Umbilical cord (tissue), 2 donors: ENCODE measurements around the gene OR4D2. TPM values are rescaled to one million over a fixed set of nuclear protein-coding genes. Genes with fewer than 3 reads are reported as not detected.

ENCODE experiments used
- DNase-seq: peaks from one replicate; pipeline ENCODE4 v3.0.0-alpha.2; 2015; ENCODE audit warnings: low spot score
- total RNA-seq: library from RNA; depleted of rRNA; stranded (reverse); fragments of >200 nt; gene quantifications from one replicate; pipeline ENCODE4 v1.2.3, GENCODE V29; 2014; ENCODE audit warnings: low replicate concordance; ENCODE audit not compliant: insufficient read depth

Gene OR4D2
- total RNA-seq, 1 donor from 2014 or later = 2.2 TPM

DNA sequence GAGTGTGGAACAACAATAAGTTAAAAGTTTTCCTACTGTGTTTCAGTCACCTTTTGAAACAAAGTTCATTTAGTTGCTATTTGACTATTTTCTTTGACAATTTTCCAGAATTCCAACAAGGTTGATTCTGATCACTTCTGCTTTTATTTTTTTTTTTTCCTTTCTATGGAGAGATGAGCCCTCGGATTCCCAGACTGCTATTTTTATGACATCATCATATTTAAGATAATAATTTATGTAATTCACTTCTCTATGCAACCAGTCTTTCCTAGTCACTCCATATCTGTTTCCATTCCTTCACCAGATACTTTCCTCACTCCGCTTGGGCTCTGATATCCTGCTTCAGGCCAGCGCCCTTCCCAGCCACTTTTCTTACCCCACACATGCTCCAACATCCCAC, 8.1 kb downstream of the OR4D2 start:
- no peak for DNase-seq

DNA sequence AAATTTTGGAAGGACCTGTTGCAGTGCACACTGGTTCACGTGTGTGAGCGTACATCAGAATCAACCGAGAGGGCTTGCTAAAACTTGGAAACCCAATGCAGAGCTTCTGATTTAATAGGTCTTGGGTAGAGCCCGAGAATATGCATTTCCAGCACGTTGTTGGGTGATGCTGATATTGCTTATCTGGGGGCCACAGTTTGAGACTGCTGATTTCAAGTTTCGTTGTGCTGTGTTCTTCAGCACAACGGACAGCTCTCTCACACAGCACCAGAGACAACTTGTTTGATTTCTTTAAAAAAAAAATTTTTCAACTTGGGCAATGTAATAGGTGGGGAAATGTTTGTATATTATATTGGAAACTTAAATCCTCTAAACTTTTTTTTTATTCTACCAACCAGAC, 9.4 kb downstream of the OR4D2 start:
- DNase-seq = no peak

DNA sequence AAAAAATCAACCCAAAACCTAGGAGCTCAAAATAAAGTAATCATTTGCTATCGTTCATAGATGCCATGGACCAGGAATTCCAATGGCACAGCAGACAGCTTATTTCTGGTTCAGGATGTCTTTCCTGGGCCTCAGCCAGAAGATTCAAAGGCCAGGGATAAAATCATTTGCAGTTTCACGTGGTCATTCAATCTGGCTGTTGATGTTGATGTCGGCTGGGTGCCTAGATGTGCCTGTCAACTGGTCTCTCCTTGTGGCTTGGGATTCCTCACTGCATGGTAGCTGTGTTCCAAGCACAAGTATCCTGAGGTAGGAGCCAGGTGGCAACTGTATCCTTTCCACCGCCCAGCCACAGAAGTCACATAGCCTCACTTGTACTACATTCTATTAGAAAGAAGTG, 15.0 kb downstream of the OR4D2 start:
- DNase-seq = no peak

DNA sequence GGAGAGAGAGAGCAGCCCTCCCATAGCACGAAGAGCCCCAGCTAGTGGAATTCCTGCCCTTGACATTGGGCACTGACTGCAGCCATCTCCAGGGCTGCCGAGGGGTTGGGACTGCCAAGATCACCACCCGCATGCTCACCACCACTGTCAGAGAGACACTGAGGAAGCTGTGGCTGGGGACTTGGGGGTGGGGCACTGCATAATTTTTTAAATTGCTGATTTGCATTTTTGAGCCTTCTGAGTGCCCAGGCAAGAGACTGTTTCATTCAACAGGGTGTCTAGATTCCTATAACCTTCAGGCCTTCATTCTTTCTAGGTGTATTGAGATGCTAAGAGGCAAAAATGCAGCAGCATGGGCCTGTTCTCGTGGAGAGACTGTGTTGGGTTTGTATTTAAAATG, 16.7 kb downstream of the OR4D2 start:
- no peak for DNase-seq

DNA sequence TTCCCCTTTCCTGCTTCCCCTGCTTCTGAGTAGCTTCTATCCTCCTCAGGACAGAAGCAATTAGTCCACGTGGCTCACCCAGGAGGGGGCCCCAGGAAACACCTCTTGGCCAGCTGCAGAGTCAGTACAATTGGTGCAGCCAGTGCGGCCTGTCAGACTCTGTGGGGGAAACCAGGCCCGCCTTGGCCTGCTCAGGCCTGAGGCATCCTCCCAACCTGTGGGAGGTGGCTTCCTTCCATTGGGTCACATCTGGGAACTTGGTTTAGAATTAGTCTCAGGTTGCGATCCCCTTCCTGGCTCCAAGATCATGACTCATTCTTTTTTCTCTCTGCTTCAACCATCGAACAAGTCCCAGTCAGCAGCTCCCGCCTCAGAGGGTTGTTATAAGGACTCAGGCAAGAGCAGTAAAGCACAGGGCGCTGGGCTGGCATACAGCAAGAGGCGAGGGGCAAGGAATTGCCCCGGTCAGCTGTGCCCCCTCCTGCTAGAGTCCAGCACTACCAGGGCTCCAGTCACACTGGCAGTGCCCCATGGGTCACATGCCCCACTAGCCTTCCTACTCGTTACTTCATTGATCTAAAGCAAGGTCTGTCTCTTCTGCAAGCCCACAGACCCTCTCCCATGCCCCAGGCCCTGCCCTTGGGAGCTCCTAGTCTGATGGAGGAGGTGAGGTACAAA, 17.7 kb downstream of the OR4D2 start:
- DNase-seq = no peak

DNA sequence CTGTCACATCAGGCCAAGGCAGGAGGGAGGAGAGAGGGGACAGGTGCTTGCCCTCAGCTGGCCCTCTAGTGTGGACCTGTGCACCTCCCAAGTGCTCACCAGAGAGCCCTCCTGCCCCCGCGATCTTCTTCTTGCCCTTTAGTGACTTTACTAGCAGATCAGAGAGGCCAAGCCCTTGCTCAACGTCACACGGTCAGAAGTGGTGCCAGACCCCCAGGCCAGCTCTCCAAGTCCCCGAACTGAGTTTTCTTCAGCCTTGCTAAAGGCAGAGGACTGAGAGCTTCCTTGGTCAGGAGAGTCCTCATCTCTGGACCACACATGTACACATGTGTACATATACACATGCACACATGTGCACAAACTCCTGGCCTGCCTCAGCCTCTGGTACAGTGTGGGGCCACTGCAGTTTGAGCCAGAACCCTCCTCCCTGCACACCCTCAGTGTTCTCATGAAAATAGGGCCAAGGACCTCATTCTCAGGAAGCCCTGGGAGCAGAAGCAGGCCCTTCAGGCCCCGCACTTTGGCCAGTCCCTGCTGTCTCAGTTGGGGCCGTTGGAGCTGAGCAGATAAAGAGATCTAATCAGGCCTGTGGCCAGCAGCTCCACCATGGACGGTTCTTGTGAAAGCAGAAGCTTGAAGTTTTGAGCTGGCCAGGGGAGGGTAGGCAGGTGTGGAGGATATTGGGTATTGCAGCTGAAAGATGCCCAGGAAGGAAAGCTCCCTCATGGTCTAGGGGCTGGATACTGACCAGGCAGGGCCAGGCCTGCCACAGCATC, 18.4 kb downstream of the OR4D2 start:
- DNase-seq = no peak

DNA sequence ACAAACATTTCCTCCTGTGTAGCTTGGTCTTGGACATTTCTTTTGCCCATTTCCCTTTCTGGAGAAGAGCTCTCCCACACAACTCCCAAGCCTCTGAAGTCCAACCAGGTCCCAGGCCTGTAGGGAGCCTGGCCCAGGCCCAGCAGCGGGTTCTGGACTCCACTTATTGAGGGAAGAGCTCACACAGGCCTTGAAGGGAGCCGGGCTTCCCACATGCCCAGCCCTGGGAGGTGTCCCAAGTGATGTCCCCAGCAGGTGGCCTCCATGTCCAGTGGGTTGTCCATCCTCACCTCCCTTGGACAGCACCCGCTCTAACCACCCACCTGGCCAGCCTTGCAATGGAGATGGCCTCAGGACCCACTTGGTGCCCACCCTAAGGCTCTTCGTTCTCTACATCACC, 19.8 kb downstream of the OR4D2 start:
- DNase-seq = no peak

DNA sequence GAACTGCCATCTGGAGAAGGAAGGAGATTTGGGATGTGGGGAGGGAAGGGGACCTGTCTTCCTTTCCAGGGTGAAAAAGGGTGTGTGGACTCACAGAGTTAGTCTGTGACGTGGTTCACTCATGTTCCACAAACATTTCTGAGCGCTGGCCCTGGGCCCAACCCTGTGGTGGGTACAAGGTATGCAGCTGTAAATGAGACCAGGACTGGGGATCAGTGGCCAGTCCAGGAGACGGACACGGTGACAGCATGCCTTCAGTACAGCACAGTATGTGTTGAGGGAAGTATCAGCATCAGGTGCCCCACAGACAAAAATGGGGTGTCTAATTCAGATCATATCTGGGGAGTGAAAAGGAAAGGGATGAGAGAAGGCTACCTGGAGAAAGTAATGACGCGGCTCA, 20.3 kb downstream of the OR4D2 start:
- DNase-seq = no peak

DNA sequence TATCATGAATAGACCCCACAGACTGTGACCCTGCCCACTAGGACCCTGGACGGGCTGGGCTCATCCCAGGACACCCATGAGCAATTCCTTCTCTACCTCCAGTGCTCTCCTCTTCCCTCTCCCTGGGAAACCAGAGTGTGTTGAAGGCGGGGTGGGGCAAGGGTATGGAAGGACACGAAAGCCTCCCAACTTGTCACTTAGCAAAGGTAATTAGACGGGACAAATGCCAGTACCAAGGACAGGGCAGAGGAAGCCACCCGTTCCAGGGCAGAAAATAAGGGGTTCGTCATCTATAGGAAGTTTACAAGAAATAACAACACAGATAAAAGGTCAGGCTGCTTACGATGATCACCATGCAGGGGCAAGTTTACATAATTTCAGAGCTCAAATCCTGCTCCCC, 20.9 kb downstream of the OR4D2 start:
- DNase-seq = no peak

DNA sequence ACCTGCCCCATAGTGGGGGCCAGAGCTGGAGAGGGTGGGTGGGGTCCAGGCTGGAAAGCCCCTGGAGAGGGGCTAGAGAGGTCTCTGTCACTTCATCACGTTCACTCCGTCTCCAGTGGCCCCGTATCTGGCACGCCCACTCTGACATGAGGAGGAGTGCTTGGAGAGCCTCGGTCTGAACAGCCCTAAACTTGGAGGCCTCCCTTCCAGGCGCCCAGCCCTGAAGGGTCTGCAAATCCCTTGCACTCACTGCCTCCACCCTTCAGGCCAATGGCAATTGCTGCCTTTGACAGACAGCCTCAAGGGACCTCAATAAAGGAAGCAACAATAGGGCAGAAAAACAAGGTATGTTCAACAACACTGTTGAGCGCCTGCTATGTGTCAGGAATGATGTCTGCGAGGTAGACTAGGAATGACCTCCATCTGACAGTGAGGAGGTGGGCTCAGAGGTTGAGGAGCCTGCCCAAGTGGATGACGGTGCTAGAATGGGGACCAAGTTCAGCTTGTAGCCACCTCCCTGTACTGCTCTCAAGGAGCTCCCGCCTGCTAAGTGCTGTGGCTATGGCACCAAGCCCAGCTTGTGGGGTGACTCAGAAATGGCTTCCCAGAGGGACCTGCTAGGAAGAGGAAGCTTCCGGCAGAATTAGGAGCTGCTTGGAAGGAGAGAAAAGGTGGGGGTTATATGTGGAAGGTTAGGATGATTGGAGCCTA, 22.8 kb downstream of the OR4D2 start:
- peak; percentile 30 for DNase-seq

DNA sequence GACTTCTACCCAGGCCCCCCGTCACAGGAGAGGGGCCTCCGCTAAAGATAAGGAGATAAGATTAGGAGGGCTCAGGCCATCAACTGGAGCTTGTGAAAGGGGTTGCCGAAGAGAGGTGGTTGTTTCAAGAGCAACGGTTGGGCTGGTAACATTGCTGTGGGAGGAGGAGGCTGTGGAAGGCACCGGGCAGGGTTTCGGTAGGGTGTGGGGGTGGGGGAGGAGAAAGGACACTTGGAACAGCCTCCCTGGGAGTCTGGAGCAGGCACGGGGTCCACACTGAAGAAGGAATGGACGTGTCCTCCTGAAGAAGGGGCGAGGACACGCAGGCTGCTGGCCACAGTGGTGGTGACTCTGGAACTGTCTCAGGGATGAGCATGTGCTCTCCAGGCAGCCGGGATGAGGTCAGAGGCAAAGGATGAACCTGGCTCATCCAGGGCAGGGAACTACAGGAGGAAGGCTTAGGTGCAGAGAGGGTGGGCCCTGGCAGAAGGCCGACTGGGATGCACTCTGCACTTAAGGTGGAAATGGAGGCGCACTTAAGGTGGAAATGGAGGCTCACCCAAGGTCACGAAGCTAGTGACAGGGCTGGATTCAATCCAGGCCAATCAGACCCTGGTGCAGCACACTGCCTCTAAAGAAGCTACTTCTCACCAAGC, 24.6 kb downstream of the OR4D2 start:
- DNase-seq = no peak

DNA sequence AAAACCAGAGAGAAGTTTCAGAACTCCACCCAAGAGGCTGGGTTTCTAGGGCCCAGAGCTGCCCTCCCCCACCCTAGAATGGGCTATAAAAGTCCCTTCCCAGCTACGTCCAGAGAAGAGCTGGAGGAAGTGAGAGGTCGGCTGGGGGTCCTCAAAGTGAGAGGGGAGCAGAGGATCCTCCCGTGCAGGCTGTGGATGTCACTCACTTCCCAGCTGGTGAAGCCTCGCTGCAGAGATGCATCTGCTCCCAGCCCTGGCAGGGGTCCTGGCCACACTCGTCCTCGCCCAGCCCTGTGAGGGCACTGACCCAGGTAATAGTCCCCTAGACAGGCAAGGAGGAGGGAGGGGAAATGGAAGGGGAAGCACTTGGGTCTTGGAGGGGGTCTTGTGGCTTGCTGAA, 25.8 kb downstream of the OR4D2 start, which contains the start of gene EPX:
TSS of gene EPX (plus strand) at position 115 of the 400 bp plus-strand sequence. CDS start at position 236, 121 bp downstream.
- DNase-seq = no peak

DNA sequence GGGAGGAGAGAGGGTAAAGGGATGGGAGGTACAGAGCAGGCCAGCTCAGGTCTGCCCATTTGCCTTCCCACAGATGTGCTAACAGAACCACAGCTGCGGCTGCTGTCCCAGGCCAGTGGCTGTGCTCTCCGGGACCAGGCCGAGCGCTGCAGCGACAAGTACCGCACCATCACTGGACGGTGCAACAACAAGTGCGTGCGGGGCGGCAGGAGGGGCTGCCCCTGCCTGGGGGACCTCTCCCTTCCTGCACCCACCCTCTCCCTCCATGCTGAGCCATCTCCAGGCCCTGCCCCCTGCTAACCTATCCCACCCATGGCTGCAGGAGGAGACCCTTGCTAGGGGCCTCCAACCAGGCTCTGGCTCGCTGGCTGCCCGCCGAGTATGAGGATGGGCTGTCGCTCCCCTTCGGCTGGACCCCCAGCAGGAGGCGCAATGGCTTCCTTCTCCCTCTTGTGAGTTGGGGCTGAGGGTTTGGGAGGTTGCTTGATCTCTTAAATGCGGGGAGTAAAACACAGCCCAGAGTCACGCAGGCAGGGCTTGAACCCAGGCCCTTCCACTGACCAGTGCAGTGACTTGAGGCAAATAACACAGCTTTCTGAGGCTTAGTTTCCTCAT, 27.0 kb downstream of the OR4D2 start:
- DNase-seq = no peak

DNA sequence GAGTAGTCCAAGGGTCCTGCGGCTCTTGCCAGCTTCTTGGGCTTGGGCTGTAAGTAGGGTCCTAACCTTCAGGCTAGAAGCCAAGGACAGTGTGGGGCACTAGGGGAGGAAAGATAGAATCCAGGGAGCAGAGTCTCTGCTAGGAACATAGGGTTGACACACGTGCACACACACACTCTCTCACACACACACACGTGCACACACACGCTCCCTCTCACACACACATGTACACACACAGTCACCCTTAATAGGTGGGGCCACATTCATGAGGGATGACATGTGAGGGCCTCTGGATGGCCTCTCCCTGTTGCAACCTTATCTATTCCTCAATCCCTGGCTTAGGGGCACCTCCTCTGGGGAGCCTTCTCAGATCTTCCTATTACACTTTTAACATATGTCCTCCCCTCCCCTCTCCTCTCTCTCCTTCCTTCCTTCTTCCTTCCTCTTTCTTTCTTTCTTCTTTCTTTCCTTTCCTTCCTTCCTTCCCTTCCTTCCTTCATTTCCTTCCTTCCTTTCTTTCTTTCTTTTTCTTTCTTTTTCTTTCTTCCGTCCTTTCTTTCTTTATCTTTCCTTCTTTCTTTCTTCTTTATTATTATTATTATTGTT, 28.8 kb downstream of the OR4D2 start:
- no peak for DNase-seq

DNA sequence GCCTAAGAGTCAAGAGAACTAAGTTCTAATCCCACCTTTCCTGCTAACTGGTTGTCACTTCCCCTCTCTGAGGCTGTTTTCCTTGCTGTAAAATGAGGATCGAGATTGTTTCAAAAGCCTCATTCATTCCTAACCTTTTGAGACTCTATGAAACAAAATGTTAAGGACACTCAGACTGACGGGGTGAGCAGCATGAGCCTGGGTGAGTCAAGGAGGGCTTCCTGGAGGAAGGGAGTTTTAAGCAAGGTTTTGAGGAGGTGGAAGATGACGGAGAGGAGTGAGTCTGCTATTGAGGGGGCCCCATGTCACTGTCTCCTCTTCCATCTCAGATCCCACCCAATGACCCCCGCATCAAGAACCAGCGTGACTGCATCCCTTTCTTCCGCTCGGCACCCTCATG, 29.8 kb downstream of the OR4D2 start:
- DNase-seq = no peak

DNA sequence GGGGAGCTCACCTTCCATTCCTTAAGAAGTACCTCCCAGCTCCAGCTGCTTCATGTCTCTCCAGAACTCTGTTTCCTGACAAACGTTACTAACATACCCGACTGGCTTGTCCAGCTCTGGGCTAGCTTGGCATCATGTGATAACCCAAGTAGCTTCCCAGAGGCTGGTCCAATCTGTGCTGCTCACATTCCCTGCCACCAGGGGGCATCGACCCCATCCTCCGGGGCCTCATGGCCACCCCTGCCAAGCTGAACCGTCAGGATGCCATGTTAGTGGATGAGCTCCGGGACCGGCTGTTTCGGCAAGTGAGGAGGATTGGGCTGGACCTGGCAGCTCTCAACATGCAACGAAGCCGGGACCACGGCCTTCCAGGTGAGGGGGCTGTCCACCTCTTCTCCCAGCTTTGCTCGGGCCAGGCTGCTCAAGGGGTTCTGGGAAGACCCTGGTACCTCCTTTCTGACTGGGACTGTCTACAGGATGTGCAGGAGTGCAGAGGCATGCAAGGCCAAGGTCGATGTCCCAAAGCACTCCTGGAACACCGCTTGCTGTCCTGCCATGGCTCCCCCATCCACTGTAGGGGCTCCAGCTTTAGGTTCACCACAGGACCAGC, 33.3 kb downstream of the OR4D2 start:
- DNase-seq = peak; percentile 18

DNA sequence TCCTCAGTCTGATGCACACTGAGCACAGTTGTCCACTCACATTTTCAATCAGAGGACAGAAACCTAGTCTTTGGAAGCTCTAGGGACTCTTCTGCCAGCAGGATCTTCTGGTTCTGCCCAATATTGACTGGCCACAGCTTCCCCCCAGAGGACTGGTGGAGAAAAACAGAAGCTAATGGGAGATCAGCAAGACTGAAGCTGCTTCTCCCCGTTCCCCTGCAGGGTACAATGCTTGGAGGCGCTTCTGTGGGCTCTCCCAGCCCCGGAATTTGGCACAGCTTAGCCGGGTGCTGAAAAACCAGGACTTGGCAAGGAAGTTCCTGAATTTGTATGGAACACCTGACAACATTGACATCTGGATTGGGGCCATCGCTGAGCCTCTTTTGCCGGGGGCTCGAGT, 36.1 kb downstream of the OR4D2 start:
- DNase-seq = no peak

DNA sequence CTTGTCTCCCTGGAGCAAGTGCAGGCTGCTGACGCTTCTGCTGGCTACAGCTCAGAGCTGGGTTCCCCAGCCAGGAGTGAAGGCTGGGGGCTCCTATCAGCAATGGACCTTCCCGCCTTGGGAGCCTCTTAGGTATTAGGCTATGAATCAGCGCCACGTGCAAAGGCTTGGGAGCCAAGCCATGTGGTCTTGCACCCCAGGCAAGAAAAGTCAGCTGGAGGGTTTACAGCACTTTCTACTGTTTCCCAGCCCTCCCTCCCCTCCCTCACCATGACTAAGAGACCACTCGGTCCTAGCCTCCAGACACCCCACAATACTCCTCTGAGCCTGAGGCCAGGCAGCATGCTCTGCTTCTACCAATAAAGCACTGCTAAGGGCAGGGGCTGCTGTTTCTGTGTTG, 38.0 kb downstream of the OR4D2 start:
- no peak for DNase-seq

DNA sequence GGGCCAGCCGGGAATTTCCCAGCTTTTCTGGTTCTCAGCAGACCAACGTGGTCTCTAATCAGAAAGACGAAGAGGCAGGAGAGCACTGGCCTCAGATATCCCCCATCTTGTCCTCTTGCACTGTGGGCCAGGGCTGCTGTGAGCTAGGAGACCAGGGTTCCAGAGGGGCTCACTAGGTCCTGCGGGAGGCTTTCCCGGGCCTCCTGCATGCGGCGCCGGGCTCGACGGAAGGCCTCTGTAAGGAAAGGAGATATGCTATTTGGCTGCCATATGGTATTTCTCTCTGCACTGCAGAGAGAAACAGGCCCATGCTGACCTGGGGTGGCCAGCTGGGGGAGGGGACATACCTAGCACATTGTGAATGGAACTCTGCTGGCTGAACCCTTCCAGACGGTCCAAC, 39.2 kb downstream of the OR4D2 start:
- DNase-seq = no peak

DNA sequence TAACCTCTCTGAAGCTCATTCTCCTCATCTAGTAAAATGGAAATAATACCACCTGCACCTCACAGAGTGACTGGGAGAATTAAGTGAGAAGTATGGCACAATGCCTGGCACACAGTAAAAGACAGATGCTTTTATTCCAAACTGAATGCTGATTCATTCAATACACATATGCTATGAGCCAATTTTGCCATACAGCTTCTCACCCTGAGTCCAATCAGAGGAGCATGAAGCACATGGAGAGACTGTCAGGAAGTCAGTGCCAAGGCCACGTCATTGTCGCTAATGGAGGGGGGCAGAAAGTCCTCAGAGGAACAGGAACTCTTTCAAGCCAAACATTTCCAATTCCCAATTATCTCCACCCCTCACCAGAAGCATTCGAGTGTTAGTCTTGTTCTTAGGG, 40.7 kb downstream of the OR4D2 start:
- no peak for DNase-seq

DNA sequence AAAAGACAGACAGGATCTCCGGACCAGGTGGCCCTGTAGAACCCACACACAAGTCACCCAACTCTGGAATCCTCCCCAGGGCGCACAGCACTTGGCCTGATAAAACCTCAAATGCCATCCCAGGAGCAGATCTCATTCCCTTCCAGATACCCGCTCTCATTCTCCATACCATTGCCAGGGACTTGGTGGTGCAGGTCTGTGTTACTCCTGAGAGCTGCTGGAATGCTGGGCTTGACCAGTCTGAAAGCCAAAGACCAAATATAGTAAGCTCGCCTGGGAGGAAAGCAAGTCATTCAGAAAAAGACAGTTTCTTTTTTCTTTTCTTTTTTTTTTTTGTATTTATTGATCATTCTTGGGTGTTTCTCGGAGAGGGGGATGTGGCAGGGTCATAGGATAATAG, 41.6 kb downstream of the OR4D2 start:
- DNase-seq = no peak
